ENCODE measurements around the gene NCAPH2. TPM values are rescaled to one million over a fixed set of nuclear protein-coding genes. Genes with fewer than 3 reads are reported as not detected.

Gene NCAPH2
- total and polyA plus RNA-seq, 2 of the 13 experiments (the other 11 are each of a cell fraction or from before 2014, with no cell fraction given): 28.1 to 64.4 TPM

- TF ChIP-seq ZNF136 (CRISPR knock-in tag; IDR thresholded peaks at IDR 0.05; ENCODE audit: low read depth): no peak
- TF ChIP-seq ZNF747 (CRISPR knock-in tag; IDR thresholded peaks at IDR 0.05; ENCODE audit: borderline replicate concordance): no peak
- no peak for TF ChIP-seq RCOR2 (CRISPR knock-in tag; IDR thresholded peaks at IDR 0.05)
- peak; percentile 46; the same call in 1 of the 2 replicates for TF ChIP-seq SOX5 (CRISPR knock-in tag; IDR thresholded peaks at IDR 0.05; ENCODE audit: borderline replicate concordance)
- TF ChIP-seq JDP2 (CRISPR knock-in tag; IDR thresholded peaks at IDR 0.05; ENCODE audit: borderline replicate concordance): no peak
- TF ChIP-seq SKI (IDR thresholded peaks at IDR 0.05; ENCODE audit: partially characterized antibody): no peak
- TF ChIP-seq YEATS4 (CRISPR knock-in tag; IDR thresholded peaks at IDR 0.05; ENCODE audit: borderline replicate concordance): no peak
- no peak for TF ChIP-seq ZNF567 (CRISPR knock-in tag; IDR thresholded peaks at IDR 0.05; ENCODE audit: borderline replicate concordance)
- TF ChIP-seq ZBTB37 (CRISPR knock-in tag; IDR thresholded peaks at IDR 0.05): no peak
- no peak for TF ChIP-seq CEBPZ (IDR thresholded peaks at IDR 0.05; ENCODE audit: low read length)
- no peak for TF ChIP-seq REL (CRISPR knock-in tag; conservative IDR thresholded peaks at IDR 0.05)
- no peak for TF ChIP-seq SNAI1 (CRISPR knock-in tag; IDR thresholded peaks at IDR 0.05; ENCODE audit: borderline replicate concordance)
- no peak for TF ChIP-seq ZNF792 (CRISPR knock-in tag; IDR thresholded peaks at IDR 0.05)
- TF ChIP-seq SP140L (CRISPR knock-in tag; IDR thresholded peaks at IDR 0.05; ENCODE audit: borderline replicate concordance): no peak
- TF ChIP-seq MAX (IDR thresholded peaks at IDR 0.05): no peak
- TF ChIP-seq SALL1 (CRISPR knock-in tag; IDR thresholded peaks at IDR 0.05): peak; percentile 15; the same call in 1 of the 2 replicates
- 0 out of 4 replicates have a peak, but pooled peaks of 1 of the 2 experiments have one; percentile 0 for TF ChIP-seq MAFK (conservative IDR thresholded peaks at IDR 0.05 in 1 of 2, IDR thresholded peaks at IDR 0.05 in 1 of 2; ENCODE audit: low read length in 2 of 2)
- no peak for TF ChIP-seq ZNF776 (CRISPR knock-in tag; IDR thresholded peaks at IDR 0.05)
- no peak for TF ChIP-seq FOXO1 (CRISPR knock-in tag; IDR thresholded peaks at IDR 0.05)
- TF ChIP-seq HDAC2 (CRISPR knock-in tag; IDR thresholded peaks at IDR 0.05): peak; percentile 32; the same call in 1 of the 2 replicates
- no peak for TF ChIP-seq ZNF720 (CRISPR knock-in tag; IDR thresholded peaks at IDR 0.05)
- TF ChIP-seq ZFP37 (CRISPR knock-in tag; IDR thresholded peaks at IDR 0.05; ENCODE audit: borderline replicate concordance): no peak
- no peak for TF ChIP-seq ZBTB44 (CRISPR knock-in tag; IDR thresholded peaks at IDR 0.05)
- no peak; the same call in 1 of the 2 replicates for TF ChIP-seq ERF (CRISPR knock-in tag; IDR thresholded peaks at IDR 0.05)
Observed at GRCh38 chr22:50526834-50527801, 19.1 kb downstream of the NCAPH2 start (continued).

Data from HepG2 (cell line).